AG20443 (cell line): ENCODE results near the gene POLR3E.
"Not testable (repeated sequence)": the region's sequence is repeated elsewhere in the genome, so short reads cannot be mapped to it uniquely, and the experiment has no call there.

Experiments used
- DNase-seq: peaks from one replicate; pipeline ENCODE4 v3.0.0; 2012; ENCODE audit warnings: low spot score, mixed read lengths

POLR3E gene

GRCh38 chr16:22366371-22366770, 69.2 kb downstream of the POLR3E start:
- no peak for DNase-seq

- DNase-seq = no peak
These were observed 69.7 kb downstream of the POLR3E start for GRCh38 chr16:22366889-22367288.

GRCh38 chr16:22368200-22368826, 71.1 kb downstream of the POLR3E start:
- DNase-seq = not testable (repeated sequence)

GRCh38 chr16:22369221-22369811, 72.1 kb downstream of the POLR3E start:
- DNase-seq = no peak

- peak; percentile 34 for DNase-seq
These were observed 73.0 kb downstream of the POLR3E start for GRCh38 chr16:22370038-22370820.

- DNase-seq = no peak
These were observed 75.9 kb downstream of the POLR3E start for GRCh38 chr16:22372882-22373661.

- peak; percentile 34 for DNase-seq
These were observed 76.6 kb downstream of the POLR3E start for GRCh38 chr16:22373662-22374310.

- peak; percentile 98 for DNase-seq
These were observed 77.3 kb downstream of the POLR3E start, which contains the start of gene CDR2 for GRCh38 chr16:22374311-22375116. CDR2 (minus strand) TSS chr16:22374619; CDS start chr16:22374309, 310 bp downstream.

GRCh38 chr16:22375117-22375962, 78.1 kb downstream of the POLR3E start:
- no peak for DNase-seq

GRCh38 chr16:22375963-22376640, 78.9 kb downstream of the POLR3E start:
- no peak for DNase-seq

GRCh38 chr16:22379656-22380055, 82.4 kb downstream of the POLR3E start:
- no peak for DNase-seq

- DNase-seq = peak; percentile 35
These were observed 83.3 kb downstream of the POLR3E start for GRCh38 chr16:22380529-22380928.

GRCh38 chr16:22381392-22381791, 84.2 kb downstream of the POLR3E start:
- no peak for DNase-seq

- no peak for DNase-seq
These were observed 86.6 kb downstream of the POLR3E start for GRCh38 chr16:22383827-22384226.
